ENCODE results near the gene MX2.

Gene MX2

DNA sequence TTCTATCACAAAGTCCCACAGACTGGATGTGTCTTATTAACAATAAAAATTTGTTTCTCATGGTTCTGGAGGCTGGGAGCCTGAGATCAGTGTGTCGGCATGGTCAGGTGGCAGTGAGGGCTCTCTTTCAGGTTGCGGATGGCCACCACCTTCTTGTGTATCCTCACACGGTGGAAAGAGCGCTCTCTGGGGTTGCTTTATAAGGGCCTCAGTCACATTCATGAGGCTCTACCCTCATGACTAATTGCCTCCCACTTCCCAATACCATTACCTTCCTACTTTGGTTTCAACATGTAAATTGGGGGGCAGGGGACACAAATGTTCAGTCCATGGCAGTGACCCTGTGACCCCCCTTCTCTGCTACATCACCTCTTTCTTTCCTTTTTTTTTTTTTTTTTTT is 43.5 kb downstream of the MX2 start:
- TF ChIP-seq, protein P1, sequence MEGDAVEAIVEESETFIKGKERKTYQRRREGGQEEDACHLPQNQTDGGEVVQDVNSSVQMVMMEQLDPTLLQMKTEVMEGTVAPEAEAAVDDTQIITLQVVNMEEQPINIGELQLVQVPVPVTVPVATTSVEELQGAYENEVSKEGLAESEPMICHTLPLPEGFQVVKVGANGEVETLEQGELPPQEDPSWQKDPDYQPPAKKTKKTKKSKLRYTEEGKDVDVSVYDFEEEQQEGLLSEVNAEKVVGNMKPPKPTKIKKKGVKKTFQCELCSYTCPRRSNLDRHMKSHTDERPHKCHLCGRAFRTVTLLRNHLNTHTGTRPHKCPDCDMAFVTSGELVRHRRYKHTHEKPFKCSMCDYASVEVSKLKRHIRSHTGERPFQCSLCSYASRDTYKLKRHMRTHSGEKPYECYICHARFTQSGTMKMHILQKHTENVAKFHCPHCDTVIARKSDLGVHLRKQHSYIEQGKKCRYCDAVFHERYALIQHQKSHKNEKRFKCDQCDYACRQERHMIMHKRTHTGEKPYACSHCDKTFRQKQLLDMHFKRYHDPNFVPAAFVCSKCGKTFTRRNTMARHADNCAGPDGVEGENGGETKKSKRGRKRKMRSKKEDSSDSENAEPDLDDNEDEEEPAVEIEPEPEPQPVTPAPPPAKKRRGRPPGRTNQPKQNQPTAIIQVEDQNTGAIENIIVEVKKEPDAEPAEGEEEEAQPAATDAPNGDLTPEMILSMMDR (IDR thresholded peaks at IDR 0.05; ENCODE audit: poor library complexity, severe bottlenecking), result no peak
- H3K36me3 ChIP-seq (ENCODE audit: low read depth), result no peaks in the 10 kb centered on the region

DNA sequence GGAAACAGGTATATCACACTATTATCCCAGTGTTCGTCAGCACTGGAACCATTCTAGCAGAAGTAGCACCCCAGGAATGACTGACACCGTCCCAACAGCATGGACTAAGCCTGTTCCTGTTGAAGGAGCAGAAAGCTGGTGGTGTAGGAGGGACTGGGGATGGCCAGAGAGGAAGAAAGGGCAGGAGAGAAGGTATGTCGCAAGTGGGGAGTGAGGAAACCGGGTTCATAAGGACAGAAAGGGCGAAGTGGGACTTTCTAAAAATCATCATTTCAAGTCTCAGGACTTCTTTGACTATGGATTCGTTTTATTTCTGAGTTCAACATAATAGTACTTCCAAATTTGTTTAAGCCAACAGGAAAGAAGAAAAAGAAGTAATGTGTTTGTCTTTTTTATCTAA is 44.5 kb downstream of the MX2 start:
- Histone ChIP-seq H3K4me1 (ENCODE audit: insufficient read depth, poor library complexity, severe bottlenecking) (no peaks in the 10 kb centered on the region), H3K27ac (ENCODE audit: poor library complexity, severe bottlenecking) (no peak overlapping the region), H3K36me3 (ENCODE audit: low read depth) (no peaks in the 10 kb centered on the region), H3K9me3 (ENCODE audit: severe bottlenecking) (no peaks in the 10 kb centered on the region), H3K27me3 (ENCODE audit: insufficient read depth, poor library complexity, severe bottlenecking) (no peaks in the 10 kb centered on the region), H3K4me3 (ENCODE audit: severe bottlenecking) (no peak overlapping the region)
- TF ChIP-seq, protein P1 (IDR thresholded peaks at IDR 0.05; ENCODE audit: poor library complexity, severe bottlenecking), result no peak
- no peak for DNase-seq (ENCODE audit: low spot score)
- ATAC-seq (ENCODE audit: low read depth), result no peak

More for the DNA sequence above, 43.5 kb downstream of the MX2 start:
- no peaks in the 10 kb centered on the region for H3K27me3 ChIP-seq (ENCODE audit: insufficient read depth, poor library complexity, severe bottlenecking)
- no peak for DNase-seq (ENCODE audit: low spot score)
- H3K4me3 ChIP-seq (ENCODE audit: severe bottlenecking), result no peak overlapping the region
- no peak overlapping the region for H3K27ac ChIP-seq (ENCODE audit: poor library complexity, severe bottlenecking)
- no peak for ATAC-seq (ENCODE audit: low read depth)
- no peaks in the 10 kb centered on the region for H3K9me3 ChIP-seq (ENCODE audit: severe bottlenecking)
- no peaks in the 10 kb centered on the region for H3K4me1 ChIP-seq (ENCODE audit: insufficient read depth, poor library complexity, severe bottlenecking)

DNA sequence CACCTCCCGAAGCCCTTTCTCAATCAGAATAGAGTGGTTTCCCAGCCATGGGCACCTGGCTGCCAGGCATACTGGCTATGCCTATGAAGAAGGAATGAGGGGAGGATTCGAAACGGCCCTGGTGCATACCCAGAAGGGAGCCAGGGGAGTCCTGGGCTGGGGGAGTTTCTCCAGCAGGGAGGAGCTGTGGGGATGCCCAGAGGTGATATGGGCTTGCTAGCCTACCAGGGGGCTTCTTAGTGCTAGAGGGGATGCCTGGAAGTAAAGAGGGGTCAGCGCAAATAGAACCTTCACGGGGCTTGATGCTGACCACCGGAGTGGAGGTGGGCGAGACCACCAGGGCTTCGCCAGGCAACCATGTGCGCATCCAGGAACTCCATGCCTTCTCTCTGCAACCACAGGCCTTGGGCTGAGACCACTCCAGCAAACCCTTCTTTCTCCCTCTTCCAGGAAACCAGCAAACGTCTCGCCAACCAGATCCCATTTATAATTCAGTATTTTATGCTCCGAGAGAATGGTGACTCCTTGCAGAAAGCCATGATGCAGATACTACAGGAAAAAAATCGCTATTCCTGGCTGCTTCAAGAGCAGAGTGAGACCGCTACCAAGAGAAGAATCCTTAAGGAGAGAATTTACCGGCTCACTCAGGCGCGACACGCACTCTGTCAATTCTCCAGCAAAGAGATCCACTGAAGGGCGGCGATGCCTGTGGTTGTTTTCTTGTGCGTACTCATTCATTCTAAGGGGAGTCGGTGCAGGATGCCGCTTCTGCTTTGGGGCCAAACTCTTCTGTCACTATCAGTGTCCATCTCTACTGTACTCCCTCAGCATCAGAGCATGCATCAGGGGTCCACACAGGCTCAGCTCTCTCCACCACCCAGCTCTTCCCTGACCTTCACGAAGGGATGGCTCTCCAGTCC is 46.0 kb downstream of the MX2 start:
- no peak overlapping the region for H3K4me3 ChIP-seq (ENCODE audit: severe bottlenecking)
- DNase-seq (ENCODE audit: low spot score) (no peak), ATAC-seq (ENCODE audit: low read depth) (no peak)
- H3K36me3 ChIP-seq (ENCODE audit: low read depth), result no peaks in the 10 kb centered on the region
- H3K27ac ChIP-seq (ENCODE audit: poor library complexity, severe bottlenecking), result no peak overlapping the region
- TF ChIP-seq, protein P1 (IDR thresholded peaks at IDR 0.05; ENCODE audit: poor library complexity, severe bottlenecking), result no peak
- no peaks in the 10 kb centered on the region for H3K4me1 ChIP-seq (ENCODE audit: insufficient read depth, poor library complexity, severe bottlenecking)
- H3K9me3 ChIP-seq (ENCODE audit: severe bottlenecking), result no peaks in the 10 kb centered on the region
- no peaks in the 10 kb centered on the region for H3K27me3 ChIP-seq (ENCODE audit: insufficient read depth, poor library complexity, severe bottlenecking)

DNA sequence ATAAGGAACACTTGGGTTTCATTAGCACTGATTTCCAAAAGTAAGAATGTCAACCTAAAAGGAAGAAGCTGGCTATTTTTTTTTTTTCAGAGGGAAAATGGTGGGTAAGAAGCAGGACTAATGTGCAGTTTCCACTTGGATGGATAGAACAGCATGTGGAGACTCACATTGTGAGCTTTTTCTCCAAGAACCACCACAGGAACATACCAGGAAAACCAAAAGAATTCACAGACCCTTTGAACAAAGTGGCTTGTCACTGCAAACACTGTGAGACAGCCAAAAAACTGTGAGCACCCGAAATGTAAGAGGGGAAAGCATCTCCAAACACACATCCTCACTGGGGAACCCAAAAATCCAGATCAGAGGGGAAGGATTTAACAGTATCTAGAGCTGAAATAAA is 48.5 kb downstream of the MX2 start:
- Histone ChIP-seq H3K9me3 (ENCODE audit: severe bottlenecking) (no peaks in the 10 kb centered on the region), H3K4me3 (ENCODE audit: severe bottlenecking) (no peak overlapping the region), H3K4me1 (ENCODE audit: insufficient read depth, poor library complexity, severe bottlenecking) (no peaks in the 10 kb centered on the region), H3K27ac (ENCODE audit: poor library complexity, severe bottlenecking) (no peak overlapping the region), H3K27me3 (ENCODE audit: insufficient read depth, poor library complexity, severe bottlenecking) (no peaks in the 10 kb centered on the region), H3K36me3 (ENCODE audit: low read depth) (no peaks in the 10 kb centered on the region)
- ATAC-seq (ENCODE audit: low read depth), result no peak
- TF ChIP-seq, protein P1 (IDR thresholded peaks at IDR 0.05; ENCODE audit: poor library complexity, severe bottlenecking), result no peak
- no peak for DNase-seq (ENCODE audit: low spot score)
